Pancreas (tissue), 10 donors: ENCODE results near the gene PRICKLE2. TPM values are rescaled to one million over a fixed set of nuclear protein-coding genes. Genes with fewer than 3 reads are reported as not detected.

Experiments used
- ATAC-seq, 4 donors: fragments of 200-7000 bp; cut with Tn5 transposase; one replicate each; pipeline versions ENCODE4 v1.8.0 to v1.9.1; 2020; ENCODE audit warnings: mild to moderate bottlenecking in 4 of 4, moderate library complexity in 4 of 4
- DNase-seq, 6 donors: peaks; one replicate each; pipeline ENCODE4 v3.0.0-alpha.2; 2020
- FAIRE-seq: peaks from 2 replicates; lab custom pipeline; 2012; peaks lifted over from hg19 to GRCh38; lab: Jason Lieb, UNC
- H3K27ac ChIP-seq, 4 donors: fragments of 200-600 bp; sonication (generic); 1 replicate in 3 of 4; 2 replicates in 1 of 4; pipeline versions ENCODE4 v1.5.0 to v1.8.0; 2020
- H3K27me3 ChIP-seq, 4 donors: fragments of 200-600 bp; one replicate each; pipeline ENCODE4 v1.8.0; 2021
- H3K36me3 ChIP-seq, 3 donors: fragments of 200-600 bp; sonication (generic) in 1 of 3; one replicate each; pipeline versions ENCODE4 v1.5.0 to v1.8.0; 2020 to 2021
- H3K4me1 ChIP-seq, 3 donors: fragments of 200-600 bp; one replicate each; pipeline ENCODE4 v1.8.0; 2021
- H3K4me3 ChIP-seq, 4 donors: fragments of 200-600 bp; sonication (generic) in 2 of 4; one replicate each; pipeline versions ENCODE4 v1.5.0 to v1.8.0; 2020 to 2021
- H3K9me3 ChIP-seq, 4 donors: fragments of 200-600 bp; one replicate each; pipeline ENCODE4 v1.8.0; 2021
- CTCF ChIP-seq, 4 donors: fragments of 200-600 bp; sonication (generic) in 3 of 4; IDR thresholded peaks; one replicate each; pipeline versions ENCODE4 v1.5.0 to v1.8.0; 2021; ENCODE audit warnings: antibody characterized with exemption in 4 of 4
- WGBS, 2 donors: extraction: QIAGEN DNeasy Blood & Tissue Kit; methylation state at CpG; one replicate each; pipeline ENCODE4 v1.1.7; 2013; 5-methylcytosine and 5-hydroxymethylcytosine counted together
- intact Hi-C, 3 donors: fragments of 100-400 bp; cut with DNase I; formaldehyde crosslinking; loops; one replicate each; pipeline versions ENCODE4 v1.11.1 to v1.14.2; 2022
- polyA plus RNA-seq, 2 donors: library from polyadenylated mRNA; stranded (reverse); fragments of 200-250 nt; gene quantifications; one replicate each; pipeline ENCODE4 v1.2.3, GENCODE V29; 2013
- total RNA-seq, 6 donors: library from RNA; stranded (reverse); fragmentation: NEBNext Ultra II Directional in 4 of 6; extraction: Animal tissue kit (Norgen Biotek cat#: 25700) in 4 of 6; gene quantifications; one replicate each; pipeline versions ENCODE4 v1.2.1 to v1.2.4, GENCODE V29; 2021 to 2023
- donor health status: healthy with polysubstance abuse.
- donor health status: DM: no; HTN: no; CAD: no; lungs with moderate emphysema.
- donor health status: DM: no; HTN: no; CAD: no.
- donor health status: control.
- donor health status: control.
- donor health status: Bipolar disorder and iron deficiency.
- donor health status: DM: yes; HTN: yes; CAD: no.
- donor health status: DM: no; HTN: no; CAD: no.
- donor health status: DM: no; HTN: no; CAD: no.
- donor health status: DM: yes; HTN: yes; CAD: no.

Gene PRICKLE2
- total and polyA plus RNA-seq, 8 donors, result 1.5 to 13.9 (median 7.2) TPM

DNA sequence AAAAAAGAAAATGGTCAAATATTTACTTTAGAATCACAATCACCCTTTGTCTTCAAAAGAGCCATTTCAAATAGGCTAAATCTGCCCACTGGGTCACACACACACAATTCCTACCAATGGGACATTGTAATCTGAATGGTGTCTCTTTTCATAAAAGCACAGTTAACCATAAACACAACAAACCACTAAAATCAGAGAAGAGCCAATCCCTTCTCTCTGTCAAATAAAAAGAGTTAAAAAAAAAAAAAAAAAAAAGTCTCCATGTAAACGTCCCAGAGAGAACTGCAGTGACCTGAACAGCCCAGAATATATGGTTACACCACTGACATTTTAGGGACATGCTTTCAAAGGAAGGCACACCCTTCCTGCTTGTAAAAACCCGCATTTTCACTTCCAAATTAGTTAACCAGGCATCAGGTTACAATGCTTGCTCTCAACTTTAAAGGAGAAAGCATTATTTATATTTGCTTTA lies 63.7 kb downstream of the PRICKLE2 start:
- H3K4me1 ChIP-seq, result peaks cover 0 to 7% (median 4%) of the 10 kb centered on the region in 3 donors

GRCh38 chr3:64160000-64160695 lies 65.1 kb downstream of the PRICKLE2 start:
- Histone ChIP-seq H3K27ac (no peak overlapping the region), H3K36me3 (no peaks in the 10 kb centered on the region), H3K9me3 (no peaks in the 10 kb centered on the region), H3K4me1 (peaks cover 0 to 7% (median 4%) of the 10 kb centered on the region in 3 donors), H3K27me3 (no peaks in the 10 kb centered on the region), H3K4me3 (no peak overlapping the region)
- WGBS, 2 donors, result 89 to 93% methylated on average over 8 of the region's 8 CpGs
- TF ChIP-seq CTCF (IDR thresholded peaks at IDR 0.05), result no peak
- no peak for DNase-seq
- intact Hi-C loops, result no loop called here
- ATAC-seq, result no peak
- no peak for FAIRE-seq

More for the DNA sequence above, 63.7 kb downstream of the PRICKLE2 start:
- FAIRE-seq (no peak), DNase-seq (no peak), ATAC-seq (peak in 3 of 4 donors; percentile 12 to 29 (median 28))
- H3K4me3 ChIP-seq, result no peak overlapping the region
- H3K36me3 ChIP-seq, result no peaks in the 10 kb centered on the region
- no peak overlapping the region for H3K27ac ChIP-seq
- H3K9me3 ChIP-seq, result no peaks in the 10 kb centered on the region
- no peak for TF ChIP-seq CTCF (IDR thresholded peaks at IDR 0.05)
- whole genome bisulfite sequencing, 2 donors, result 9% methylated on average over 2 of the region's 2 CpGs
- intact Hi-C loops, result no loop called here
- H3K27me3 ChIP-seq, result no peaks in the 10 kb centered on the region

DNA sequence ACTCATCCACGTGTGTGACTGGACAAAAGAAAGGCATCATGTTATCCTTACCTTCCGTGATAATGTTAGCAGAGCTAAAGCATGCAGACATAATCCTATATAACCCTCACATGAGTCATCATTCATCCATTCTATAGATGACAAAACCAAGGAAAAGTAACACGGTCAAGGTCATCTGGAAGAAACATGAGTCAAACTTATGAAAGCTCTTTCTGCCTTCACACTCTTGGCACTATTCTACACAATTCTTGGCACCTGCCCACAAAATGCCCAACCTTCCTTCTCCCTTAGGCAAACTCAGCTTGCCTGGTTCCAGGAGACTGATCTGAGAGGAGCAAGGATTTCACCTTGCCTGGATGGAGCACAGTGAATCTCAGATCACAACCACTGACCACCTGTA lies 66.9 kb downstream of the PRICKLE2 start:
- no peak for TF ChIP-seq CTCF (IDR thresholded peaks at IDR 0.05)
- Histone ChIP-seq H3K9me3 (no peaks in the 10 kb centered on the region), H3K4me3 (no peak overlapping the region), H3K36me3 (no peaks in the 10 kb centered on the region), H3K27ac (no peak overlapping the region), H3K27me3 (no peaks in the 10 kb centered on the region), H3K4me1 (peaks cover 0 to 7% (median 4%) of the 10 kb centered on the region in 3 donors)
- FAIRE-seq (no peak), ATAC-seq (peak in 2 of 4 donors; percentile 44 to 48), DNase-seq (peak in 3 of 6 donors; percentile 11 to 53 (median 22))
- intact Hi-C loops, result no loop called here
- WGBS, 2 donors, result 73 to 80% methylated on average over 3 of the region's 3 CpGs

- Histone ChIP-seq H3K4me3 (no peak overlapping the region), H3K9me3 (no peaks in the 10 kb centered on the region), H3K4me1 (peaks cover 0 to 7% (median 4%) of the 10 kb centered on the region in 3 donors), H3K27ac (no peak overlapping the region), H3K36me3 (no peaks in the 10 kb centered on the region), H3K27me3 (no peaks in the 10 kb centered on the region)
- no peak for FAIRE-seq
- no peak for TF ChIP-seq CTCF (IDR thresholded peaks at IDR 0.05)
- peak in 2 of 4 donors; percentile 34 to 46 for ATAC-seq
- intact Hi-C loops, result no loop called here
- no peak for DNase-seq
- 91% methylated on average over 17 of the region's 17 CpGs for WGBS, 2 donors
Observed at GRCh38 chr3:64157150-64158035, 67.9 kb downstream of the PRICKLE2 start.
